Measurements from ENCODE around the gene PROX1.

The PROX1 gene, protein sequence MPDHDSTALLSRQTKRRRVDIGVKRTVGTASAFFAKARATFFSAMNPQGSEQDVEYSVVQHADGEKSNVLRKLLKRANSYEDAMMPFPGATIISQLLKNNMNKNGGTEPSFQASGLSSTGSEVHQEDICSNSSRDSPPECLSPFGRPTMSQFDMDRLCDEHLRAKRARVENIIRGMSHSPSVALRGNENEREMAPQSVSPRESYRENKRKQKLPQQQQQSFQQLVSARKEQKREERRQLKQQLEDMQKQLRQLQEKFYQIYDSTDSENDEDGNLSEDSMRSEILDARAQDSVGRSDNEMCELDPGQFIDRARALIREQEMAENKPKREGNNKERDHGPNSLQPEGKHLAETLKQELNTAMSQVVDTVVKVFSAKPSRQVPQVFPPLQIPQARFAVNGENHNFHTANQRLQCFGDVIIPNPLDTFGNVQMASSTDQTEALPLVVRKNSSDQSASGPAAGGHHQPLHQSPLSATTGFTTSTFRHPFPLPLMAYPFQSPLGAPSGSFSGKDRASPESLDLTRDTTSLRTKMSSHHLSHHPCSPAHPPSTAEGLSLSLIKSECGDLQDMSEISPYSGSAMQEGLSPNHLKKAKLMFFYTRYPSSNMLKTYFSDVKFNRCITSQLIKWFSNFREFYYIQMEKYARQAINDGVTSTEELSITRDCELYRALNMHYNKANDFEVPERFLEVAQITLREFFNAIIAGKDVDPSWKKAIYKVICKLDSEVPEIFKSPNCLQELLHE

DNA sequence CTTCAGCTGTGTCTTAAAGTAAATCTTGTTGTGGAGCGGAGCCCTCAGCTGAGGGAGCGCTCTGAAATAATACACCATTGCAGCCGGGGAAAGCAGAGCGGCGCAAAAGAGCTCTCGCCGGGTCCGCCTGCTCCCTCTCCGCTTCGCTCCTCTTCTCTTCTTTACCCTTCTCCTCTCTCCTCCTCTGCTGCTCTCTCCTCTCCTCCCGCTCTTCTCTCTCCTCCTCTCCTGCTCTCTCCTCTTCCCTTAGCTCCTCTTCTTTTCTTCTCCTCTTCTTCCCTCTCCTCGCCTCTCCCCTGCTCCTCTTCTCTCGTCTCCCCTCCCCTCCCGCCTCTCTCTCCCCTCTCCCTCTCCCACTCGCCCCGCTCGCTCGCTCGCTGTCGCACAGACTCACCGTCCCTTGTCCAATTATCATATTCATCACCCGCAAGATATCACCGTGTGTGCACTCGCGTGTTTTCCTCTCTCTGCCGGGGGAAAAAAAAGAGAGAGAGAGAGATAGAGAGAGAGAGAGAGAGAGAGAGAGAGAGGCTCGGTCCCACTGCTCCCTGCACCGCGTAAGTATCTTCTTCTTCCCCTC, at the start of gene PROX1:
Gene PROX1, plus strand, starts transcription at position 47 of the 580 bp plus-strand sequence. CDS start 8,563 bp downstream, outside the sequence.
- peak; percentile 65 to 91 for DNase-seq

DNA sequence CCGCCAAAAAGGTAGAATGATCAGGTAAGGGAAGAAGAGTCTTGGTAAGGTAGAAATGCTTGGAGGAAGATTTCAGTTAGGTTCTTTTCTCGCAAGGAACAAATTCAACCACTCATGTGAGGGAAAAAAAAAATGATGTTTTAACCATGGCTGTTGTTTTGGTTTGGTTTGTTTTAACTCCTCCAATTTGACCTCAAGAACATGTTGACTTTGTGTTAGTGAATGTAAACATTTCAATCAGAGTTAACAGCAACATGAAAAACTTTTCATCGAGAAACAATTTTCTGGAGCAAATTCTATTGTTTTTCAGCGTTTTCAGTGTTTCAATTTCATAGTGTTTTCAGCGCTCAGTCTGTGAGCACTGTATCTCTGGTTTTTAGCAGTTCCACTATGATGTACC, 49.0 kb upstream of the PROX1 start:
- DNase-seq, result no peak

DNA sequence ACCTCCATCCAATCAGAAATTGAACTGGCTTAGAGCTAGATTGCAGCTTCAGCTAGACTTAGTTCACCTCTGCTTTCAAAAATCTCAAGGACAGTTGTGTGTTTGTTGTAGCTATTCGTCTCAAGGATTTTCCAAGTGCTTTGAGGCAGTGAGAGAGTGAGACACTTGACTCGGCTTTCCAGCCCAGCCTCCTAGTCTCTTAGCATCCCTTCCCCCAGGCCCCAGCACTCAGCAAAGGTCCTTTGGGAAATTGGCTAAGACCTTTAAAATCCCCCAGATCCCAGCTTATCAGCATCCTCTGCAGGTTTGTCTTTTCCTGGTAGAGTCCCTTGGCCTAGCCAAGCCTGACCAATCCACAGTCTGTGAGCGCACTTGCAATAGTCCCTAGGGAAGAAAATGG, 47.9 kb upstream of the PROX1 start:
- DNase-seq, result peak; percentile 47 to 73

DNA sequence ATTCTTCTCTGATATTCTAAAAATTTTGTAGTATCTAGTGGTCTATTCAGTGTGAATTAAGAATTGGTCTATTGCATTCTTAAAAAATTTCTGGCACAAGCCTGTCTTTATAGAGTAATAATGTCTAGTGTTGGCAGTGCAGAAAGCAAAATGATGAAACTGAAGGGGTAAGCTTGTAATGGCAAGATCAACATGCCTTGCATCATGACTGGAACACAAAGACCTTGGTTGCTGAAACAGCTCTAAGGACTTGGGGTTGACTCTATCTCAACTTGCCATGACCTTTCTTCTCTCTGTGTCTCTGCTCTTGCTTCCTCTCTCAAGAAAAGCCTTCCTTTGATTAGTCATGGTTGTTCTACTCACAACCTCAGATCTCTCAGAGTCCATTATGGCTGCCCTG, 46.8 kb upstream of the PROX1 start:
- DNase-seq, result no peak

DNA sequence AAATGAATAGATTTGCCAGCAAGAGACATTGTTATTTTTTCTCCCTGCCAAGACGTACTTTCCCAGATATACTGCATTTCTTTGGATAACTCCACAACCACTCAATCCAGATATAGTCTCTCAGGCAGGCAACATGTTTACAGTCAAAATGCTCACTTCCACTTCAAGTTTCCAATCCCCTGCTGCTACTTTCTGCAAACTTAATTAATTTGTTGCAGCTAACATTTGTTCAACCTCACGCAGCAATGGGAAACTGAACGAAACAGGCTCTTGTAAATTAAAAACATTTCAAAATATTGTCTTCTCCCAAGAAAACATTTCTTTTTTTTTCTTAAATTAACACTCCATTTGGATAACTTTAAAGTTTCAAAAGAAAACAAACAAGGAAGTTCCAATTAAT, 45.7 kb upstream of the PROX1 start:
- no peak for DNase-seq

DNA sequence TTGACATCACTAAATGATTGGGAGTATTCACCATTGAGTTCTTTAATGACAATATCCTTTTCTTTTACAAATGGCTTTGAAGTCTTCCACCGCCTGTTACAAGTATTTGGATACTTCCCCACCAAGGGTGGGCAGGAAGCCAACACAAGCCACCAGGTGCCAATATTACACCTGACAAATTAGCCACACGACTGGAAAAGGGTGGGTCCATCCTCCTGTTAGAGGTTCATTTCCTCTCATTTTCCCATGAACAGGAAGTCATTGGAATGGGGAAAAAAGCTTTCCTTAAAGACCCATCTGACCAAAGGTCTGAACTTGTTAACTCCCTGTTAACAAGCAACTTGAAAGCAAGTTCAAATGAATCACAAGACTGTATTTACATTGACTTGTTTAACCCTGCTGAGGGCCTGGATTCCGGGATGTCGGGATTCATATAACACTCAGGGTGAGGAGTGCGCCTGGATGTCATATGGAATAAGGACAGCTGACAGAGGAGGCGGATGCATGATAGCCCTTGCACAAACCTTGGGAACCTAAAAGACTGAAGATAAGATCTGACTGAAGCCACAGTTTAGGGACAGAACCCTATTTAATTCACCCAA, 40.5 kb upstream of the PROX1 start:
- no peak for DNase-seq

DNA sequence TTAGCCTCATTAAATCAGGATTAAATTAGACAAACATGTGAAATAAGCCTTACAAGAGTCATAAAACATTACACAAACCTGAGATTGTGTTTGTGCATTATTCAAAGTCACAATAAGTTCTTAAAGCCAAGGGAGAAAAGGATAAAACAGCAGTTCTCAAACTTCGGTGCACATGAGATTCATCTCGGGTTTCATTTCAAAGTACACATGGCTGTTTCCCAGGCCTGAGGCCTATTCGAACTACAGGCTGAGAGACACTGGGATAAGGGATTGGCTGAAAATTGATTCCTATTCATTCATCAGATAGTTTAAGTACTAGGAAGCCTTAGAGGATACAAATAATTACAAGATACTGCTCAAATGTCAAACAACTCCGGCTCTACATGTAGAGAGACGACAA, 35.9 kb upstream of the PROX1 start:
- no peak for DNase-seq

DNA sequence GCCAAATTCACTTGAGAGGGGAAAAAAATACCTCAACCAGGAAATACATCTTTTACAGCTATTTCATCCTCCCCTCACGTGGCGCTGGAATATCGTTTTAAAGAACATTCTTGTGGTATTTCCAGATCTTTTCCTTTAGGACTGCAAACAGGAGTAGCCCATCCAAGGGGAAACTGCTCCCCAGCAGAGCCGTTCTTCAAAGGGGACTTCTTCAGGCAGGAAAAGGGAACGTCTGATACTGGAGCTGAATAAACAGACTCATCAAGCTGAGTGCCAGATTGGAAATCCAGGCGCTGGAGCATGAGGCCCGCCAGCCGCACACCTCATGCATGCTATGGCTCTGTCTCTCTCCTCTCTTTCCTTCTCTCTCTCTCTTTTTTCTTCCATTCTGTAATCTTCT, 34.0 kb upstream of the PROX1 start:
- no peak for DNase-seq

DNA sequence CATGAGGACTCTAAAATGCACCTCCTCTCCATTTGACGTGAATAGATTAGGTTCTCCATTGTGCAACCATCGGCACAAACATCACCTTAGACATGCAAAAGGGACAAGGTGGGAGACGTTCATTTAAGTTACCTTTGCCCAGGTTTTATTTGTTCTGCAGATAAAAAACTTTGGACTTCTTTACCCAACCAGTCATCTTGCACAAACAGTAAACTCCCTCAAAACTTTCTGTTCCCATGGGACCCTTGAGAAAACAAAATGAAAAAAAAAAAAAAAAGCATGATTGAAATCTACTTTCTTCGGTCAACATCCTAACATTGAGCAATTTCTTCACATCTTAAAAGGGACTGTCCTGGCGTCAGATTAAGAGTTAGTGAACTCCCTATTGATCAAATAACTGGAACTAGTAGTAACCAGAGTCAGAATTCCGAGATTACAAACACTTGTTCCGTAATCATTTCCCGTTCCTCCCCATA, 31.4 kb upstream of the PROX1 start:
- no peak for DNase-seq

DNA sequence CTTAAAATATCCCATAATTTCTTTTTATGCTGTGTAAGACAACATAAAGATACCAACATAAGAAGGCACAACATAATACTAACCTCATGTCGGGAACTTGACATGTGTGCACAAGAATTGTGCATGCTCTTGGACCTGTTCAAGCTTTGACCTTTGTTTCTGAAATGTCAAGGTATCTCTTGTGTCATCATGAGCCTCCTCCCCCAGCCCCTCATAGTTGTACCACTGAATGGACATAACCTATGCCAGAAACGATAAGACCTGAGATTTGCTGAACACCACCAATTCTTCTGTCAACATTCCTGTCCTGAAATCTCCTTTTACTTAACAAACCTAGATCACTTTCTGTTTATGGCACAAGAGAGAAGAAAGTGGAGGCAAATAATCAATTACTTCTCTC, 29.4 kb upstream of the PROX1 start:
- DNase-seq, result no peak

DNA sequence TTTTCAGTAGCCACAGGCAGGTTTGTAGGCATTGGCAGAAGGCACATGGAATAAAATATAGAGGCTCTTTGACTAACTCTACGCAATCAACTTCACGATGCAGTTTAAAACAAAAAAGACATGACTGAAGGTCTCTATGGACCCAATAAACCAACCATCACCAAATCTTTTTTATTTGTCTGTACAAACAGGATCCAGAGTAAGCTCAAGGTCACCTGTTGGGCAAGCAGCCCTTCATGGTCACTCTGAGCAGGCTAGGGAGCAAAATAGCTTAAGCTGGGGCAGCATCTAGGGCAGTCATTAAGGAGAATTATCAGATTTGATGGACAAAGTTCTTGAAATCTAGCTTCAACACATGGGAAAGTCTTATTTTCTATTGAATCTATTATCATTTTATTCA, 26.8 kb upstream of the PROX1 start:
- DNase-seq, result no peak

DNA sequence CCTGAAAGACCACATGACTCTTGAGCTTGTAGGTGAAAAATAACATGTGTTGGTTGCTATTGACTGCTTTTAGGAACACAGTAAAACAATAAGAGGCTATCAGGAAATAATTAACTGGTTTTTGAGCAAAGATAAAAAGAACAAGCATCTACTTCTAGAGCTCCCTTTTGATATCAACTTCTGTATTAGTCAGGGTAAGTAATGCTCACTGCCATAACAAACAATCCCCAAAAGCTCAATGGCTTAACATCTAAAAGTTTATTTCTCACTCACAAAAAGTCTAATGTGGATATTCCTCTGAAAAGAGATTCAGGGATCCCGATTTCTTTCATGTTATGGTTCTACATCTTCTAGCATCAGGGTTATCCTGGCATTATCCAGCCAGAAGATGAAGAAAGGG, 25.3 kb upstream of the PROX1 start:
- no peak for DNase-seq

DNA sequence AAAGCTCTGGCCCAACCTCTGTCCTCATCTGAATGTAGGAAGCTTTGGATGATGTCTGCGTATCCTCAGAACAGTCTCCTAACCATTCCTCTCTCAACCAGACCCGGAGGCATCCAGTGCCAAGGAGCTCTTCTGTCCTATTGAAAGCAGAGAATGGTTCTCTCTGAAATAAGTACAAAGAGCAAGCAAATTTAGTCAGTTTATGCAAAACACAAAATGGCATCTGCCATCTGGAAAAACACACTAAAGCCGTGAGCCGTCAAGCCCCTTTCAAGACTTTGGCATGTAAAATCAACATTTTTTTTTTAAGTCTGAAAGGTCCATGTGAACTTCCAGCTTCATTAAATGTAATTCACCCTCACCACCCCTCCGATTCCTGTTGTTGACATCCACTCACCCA, 21.7 kb upstream of the PROX1 start:
- DNase-seq, result no peak

DNA sequence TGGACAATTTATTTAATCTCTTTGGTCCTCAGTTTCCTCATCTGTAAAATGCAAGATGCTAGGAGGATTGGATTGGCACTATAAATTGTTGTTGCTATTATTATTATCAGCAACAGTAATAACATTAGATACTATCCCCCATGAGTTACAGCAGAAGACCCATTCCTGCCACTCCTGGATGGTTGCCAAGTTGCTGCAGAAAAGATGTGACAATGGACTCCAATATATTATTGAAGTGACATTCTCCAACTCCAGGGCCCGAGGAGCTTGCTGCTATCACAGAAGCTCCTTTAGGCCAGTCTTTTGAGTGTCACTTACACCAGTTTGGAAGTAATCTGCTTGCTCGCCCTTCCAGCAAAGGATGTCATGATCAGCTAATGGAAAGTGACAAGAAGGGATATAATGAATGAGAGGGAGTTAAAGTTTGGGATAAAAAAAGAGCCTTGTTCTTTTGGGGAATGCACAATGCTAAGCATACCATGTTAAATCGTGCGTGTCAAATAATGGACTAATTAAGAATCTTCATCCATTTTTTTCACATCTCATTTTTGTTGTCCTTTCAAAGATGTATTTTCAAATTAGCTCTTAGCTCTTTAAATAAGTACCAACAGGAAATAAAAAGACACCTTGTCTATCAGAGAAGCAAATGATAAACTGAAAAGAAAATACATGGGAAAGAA, 19.5 kb upstream of the PROX1 start:
- no peak for DNase-seq

DNA sequence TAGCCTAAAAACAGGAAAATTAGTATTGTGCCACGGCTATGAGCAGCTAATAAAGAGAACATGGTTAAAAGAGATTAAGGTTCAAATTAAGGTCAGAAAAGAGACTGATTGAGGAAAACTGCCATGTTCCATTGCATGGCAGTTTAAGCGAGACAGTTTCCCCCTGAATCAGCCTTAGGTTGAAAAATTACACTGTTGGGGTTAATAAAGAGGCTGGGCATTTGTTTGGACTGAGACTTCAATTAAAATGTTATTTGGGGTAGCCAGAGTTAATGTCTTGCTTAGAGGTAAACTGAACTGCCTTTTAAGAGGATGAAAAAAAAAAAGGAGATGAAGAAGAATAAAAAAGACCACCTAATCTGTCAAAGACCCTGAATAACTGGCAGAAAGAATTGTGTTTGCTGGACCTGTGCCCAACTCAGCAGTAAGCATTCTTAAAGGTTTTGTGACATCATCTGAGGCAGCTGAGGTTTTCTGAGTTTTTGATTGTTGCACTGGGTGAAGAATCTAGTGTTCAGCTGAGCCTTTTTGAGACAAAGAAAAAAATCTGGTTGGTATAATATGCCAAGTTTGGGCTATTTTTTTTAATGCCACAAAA, 17.7 kb upstream of the PROX1 start:
- DNase-seq, result no peak

DNA sequence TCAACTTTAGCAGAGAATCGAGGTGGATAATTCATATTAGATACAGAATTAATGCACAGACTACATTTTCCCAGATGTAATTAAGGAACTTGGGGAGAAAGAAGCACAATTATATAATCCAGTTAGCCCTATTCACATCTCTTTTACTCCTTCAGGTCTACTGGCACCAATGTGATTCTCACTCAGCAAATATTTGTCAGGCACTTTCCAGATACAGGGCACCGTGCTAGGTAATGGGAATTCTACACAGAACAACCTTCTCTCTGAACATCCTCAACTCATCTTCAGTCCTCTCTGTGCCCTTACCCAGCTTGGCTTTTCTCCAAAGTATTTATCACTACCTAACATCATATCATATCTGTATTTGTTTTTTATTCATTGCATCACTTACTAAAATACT, 15.6 kb upstream of the PROX1 start:
- no peak for DNase-seq

DNA sequence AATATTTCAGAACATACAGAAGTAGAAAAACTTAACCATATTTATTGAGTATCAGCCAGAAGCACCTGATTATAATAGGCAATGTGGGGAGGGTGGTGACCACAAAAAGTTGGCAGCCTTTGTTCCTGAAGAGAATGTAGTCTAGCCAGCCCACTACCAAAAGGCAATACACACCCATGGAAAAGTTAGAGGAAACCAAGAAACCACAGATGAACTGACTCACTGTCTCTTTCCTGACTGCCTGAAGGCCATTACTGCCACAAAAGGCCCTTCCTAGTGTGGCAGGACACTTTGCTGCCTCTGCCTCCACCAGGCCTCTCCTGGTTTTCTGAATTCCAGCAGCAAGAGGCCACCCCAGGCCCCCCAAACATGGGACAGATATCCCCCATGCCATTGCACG, 14.6 kb upstream of the PROX1 start:
- DNase-seq, result no peak

DNA sequence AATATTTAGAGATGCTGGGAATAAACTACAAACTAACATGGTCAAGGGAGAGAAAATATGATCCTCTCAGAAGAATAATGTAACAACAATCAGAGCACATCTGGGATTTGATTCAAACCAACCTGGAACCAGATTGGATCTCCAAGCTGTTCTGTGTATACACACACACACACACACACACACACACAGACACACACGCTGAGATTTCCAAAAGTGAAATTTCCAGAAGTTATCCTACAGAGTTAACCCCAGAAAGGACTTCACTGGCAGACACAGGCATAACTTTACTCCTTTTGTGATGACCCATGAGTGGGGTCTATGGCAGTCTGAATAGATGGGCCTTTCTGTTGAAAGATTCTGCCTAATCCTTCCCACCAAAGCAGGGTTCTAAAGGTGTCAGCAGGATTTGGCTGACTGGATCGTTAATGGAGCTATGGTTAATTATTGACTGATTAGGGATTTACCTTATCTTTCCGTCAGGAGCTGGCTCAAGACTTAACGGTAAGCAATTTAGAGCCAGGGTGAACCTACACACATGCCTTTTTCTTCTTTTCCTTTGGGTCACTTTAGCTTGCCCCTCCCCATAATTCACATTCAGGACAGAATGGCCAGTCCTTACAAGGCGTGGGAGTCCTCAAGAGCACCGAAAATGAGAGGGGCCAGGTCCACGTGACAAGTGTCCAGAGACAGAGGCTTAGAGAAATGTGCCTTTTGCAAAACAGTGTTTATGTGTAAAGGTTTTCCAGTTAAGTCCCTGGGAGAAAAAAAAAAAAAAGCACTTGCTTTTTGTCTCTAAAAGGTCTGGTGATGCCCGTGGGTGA, 10.9 kb upstream of the PROX1 start:
- no peak for DNase-seq

DNA sequence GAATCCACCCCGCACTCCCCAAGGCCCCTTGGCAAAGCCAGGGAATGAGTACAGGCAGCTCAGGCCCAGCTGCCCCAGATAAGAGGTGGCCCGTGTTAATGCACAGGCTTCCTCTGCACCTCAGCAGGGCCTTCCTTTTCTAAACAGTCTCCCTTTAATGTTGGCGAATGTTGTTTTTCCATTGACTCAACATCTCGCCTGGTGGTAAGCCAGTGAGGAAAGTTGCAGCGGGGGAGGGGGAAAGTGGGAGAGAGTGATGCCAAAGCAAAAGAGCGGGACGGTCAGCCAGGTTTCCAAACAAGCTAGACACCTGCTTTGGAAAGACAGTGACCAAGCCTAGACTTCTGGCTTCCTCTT, 10.3 kb upstream of the PROX1 start:
- DNase-seq, result no peak

DNA sequence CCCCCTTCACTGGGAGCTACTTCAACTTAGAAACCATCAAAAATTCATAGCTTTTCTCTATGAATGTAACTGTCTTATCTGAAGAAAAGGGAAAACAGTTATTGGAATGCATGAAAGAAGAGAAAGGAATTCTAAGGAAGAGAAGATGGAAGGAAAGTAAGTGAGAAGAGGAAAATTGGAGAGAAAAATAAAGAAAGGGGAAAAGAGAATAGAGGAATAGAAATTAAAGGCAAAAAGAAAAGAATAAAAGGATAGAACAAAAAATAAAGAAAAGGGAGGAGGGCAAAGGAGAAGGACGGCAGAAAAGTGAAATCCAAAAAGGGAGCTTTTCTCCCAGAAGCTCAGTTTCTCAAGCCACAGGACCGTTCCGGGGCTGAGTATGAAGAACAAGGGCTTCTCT, 9.9 kb upstream of the PROX1 start:
- DNase-seq, result no peak

DNA sequence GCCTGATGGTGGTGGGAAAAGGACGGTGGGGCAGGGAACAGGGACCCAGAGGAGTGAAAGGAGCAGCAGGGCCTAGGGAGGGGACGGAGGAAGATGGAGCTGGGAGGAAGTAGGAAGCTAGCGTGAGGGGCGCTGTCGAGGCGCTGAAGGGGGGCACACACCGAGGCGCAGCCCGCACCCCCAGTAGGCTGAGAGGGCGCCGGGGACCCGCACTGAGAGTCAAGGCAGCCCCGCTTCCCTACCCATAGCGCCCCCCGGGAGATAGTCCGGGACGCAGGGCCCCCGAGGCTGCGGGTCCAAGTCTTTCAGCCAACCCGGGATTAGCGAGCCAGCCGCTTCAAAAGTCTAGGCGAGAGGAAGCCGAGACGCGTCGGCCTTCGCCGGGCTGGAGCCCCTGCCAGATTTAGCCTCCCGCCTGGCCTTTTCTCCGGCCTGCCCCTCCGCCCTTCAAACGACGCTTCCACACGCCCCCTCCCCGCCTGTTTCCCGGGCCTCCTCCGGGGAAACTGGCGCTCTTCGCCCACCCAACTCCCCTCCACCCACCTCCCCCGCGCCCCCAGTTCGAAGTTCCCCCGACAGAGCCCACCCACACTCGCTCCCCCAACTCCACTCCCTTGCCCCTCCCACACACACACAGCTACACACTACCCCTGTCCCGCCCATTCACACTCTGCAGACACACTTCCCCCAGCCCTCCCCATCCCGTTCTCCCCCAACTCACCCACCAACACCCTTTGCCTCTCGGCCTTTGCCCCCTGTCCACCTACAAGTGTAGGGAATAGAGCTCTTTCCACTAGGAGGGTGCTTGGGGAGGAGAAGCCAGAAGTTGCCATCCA, 7.8 kb upstream of the PROX1 start:
- DNase-seq, result no peak
